ENCODE measurements around the gene GALNT7.

DNA sequence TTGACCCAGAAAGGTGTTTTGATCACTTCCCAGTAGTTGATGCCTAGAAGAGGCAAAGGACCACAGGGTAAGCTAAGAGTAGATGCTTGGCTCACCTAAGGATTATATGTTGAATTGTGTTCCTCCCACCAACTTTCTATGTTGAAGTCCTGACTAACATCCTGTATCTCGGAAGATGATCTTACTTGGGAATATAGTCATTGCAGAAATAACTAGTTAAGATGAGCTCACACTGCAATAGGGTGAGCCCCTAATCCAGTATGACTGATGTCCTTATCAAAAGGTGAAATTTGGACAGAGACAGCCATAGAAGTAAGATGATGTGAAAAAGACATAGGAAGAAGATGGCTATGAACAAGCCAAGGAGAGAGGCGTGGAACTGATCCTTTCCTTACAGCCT lies 168.9 kb downstream of the GALNT7 start:
- TF ChIP-seq ZNF146 (tag by site-specific recombination; IDR thresholded peaks at IDR 0.05) (no peak), ZFP41 (tag by site-specific recombination; IDR thresholded peaks at IDR 0.05; ENCODE audit: borderline replicate concordance) (no peak), HOXA7 (CRISPR knock-in tag; IDR thresholded peaks at IDR 0.05; ENCODE audit: borderline replicate concordance) (no peak), CTCF (tag by site-specific recombination; IDR thresholded peaks at IDR 0.05) (no peak), ZNF274 (IDR thresholded peaks at IDR 0.05; ENCODE audit: low read length) (no peak), ZNF274 (tag by site-specific recombination; IDR thresholded peaks at IDR 0.05; ENCODE audit: borderline replicate concordance) (no peak), YY1 (tag by site-specific recombination; IDR thresholded peaks at IDR 0.05) (no peak), ZNF366 (tag by site-specific recombination; conservative IDR thresholded peaks at IDR 0.05) (no peak), ZNF510 (tag by site-specific recombination; IDR thresholded peaks at IDR 0.05; ENCODE audit: insufficient replicate concordance) (no peak), ZNF391 (tag by site-specific recombination; IDR thresholded peaks at IDR 0.05; ENCODE audit: borderline replicate concordance, low read depth) (no peak), ZNF791 (tag by site-specific recombination; IDR thresholded peaks at IDR 0.05) (no peak), ZNF354C (tag by site-specific recombination; IDR thresholded peaks at IDR 0.05; ENCODE audit: borderline replicate concordance, low read depth) (no peak), ZNF530 (tag by site-specific recombination; IDR thresholded peaks at IDR 0.05; ENCODE audit: low read depth) (no peak), ZNF121 (tag by site-specific recombination; IDR thresholded peaks at IDR 0.05) (no peak)
- TF ChIP-seq, protein P1, sequence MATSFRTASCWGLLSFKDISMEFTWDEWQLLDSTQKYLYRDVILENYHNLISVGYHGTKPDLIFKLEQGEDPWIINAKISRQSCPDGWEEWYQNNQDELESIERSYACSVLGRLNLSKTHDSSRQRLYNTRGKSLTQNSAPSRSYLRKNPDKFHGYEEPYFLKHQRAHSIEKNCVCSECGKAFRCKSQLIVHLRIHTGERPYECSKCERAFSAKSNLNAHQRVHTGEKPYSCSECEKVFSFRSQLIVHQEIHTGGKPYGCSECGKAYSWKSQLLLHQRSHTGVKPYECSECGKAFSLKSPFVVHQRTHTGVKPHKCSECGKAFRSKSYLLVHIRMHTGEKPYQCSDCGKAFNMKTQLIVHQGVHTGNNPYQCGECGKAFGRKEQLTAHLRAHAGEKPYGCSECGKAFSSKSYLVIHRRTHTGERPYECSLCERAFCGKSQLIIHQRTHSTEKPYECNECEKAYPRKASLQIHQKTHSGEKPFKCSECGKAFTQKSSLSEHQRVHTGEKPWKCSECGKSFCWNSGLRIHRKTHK (tag by site-specific recombination; IDR thresholded peaks at IDR 0.05): no peak
